PC-9 (cell line): ENCODE data around the gene TSPOAP1. TPM values are rescaled to one million over a fixed set of nuclear protein-coding genes. Genes with fewer than 3 reads are reported as not detected.

Source experiments
- BruUV-seq: library from RNA; stranded (reverse); fragments of 400-500 nt; replicated peaks from 2 replicates; lab custom pipeline; 2021; lab: Mats Ljungman, UMichigan
- CTCF ChIA-PET: fragments of 300-600 bp; sonication (Branson Sonifier 250); formaldehyde crosslinking; loops from one replicate; lab custom pipeline; 2022; ENCODE audit warnings: antibody characterized with exemption; lab: Charles Lee
- POLR2A ChIA-PET: fragments of 300-600 bp; sonication (Branson Sonifier 250); formaldehyde crosslinking; loops from one replicate; lab custom pipeline; 2022; ENCODE audit warnings: antibody characterized with exemption; ENCODE audit not compliant: unreplicated experiment; lab: Charles Lee
- DNase-seq, 2 experiments: peaks; one replicate each; pipeline versions ENCODE4 v3.0.0 to v3.0.0-alpha.2; 2015 to 2022; ENCODE audit warnings: mixed read lengths in 1 of 2
- H2AFZ ChIP-seq: fragments of 200-600 bp; sonication (generic); 2 replicates; pipeline ENCODE4 v1.8.1; 2017; ENCODE audit warnings: antibody characterized with exemption
- H3F3A ChIP-seq: fragments of 200-600 bp; sonication (generic); 2 replicates; pipeline ENCODE4 v1.8.1; 2017; ENCODE audit warnings: antibody characterized with exemption, mild to moderate bottlenecking, low read depth; ENCODE audit not compliant: insufficient read depth
- H3K27ac ChIP-seq: fragments of 200-600 bp; sonication (generic); 2 replicates; pipeline ENCODE4 v1.6.1; 2016; ENCODE audit warnings: mixed run types
- H3K27me3 ChIP-seq: fragments of 200-600 bp; sonication (generic); 2 replicates; pipeline ENCODE4 v1.6.1; 2016; ENCODE audit warnings: low read depth, mixed run types; ENCODE audit not compliant: insufficient read depth
- H3K36me3 ChIP-seq: fragments of 200-600 bp; sonication (generic); 2 replicates; pipeline ENCODE4 v1.6.1; 2016; ENCODE audit warnings: low read depth, mixed run types
- H3K4me1 ChIP-seq: fragments of 200-600 bp; sonication (generic); replicated peaks from 2 replicates; pipeline ENCODE4 v1.6.1; 2016; ENCODE audit warnings: mixed run types; ENCODE audit not compliant: insufficient read depth
- H3K4me2 ChIP-seq: fragments of 200-600 bp; sonication (generic); 2 replicates; pipeline ENCODE4 v1.6.1; 2017; ENCODE audit warnings: mixed run types
- H3K4me3 ChIP-seq: fragments of 200-600 bp; sonication (generic); 2 replicates; pipeline ENCODE4 v1.6.1; 2016; ENCODE audit warnings: mixed run types
- H3K79me2 ChIP-seq: fragments of 200-600 bp; sonication (generic); 2 replicates; pipeline ENCODE4 v1.6.1; 2017; ENCODE audit warnings: low read depth, mixed run types
- H3K9me2 ChIP-seq: fragments of 200-600 bp; sonication (generic); 2 replicates; pipeline ENCODE4 v1.8.1; 2017; ENCODE audit warnings: mild to moderate bottlenecking; ENCODE audit not compliant: insufficient read depth
- H3K9me3 ChIP-seq: fragments of 200-600 bp; sonication (generic); 2 replicates; pipeline ENCODE4 v1.8.1; 2016; ENCODE audit warnings: low read depth; ENCODE audit not compliant: insufficient read depth
- H4K20me1 ChIP-seq: fragments of 200-600 bp; sonication (generic); 2 replicates; pipeline ENCODE4 v1.8.1; 2017; ENCODE audit not compliant: insufficient read depth
- CTCF ChIP-seq: fragments of 200-600 bp; sonication (generic); conservative IDR thresholded peaks from 2 replicates; pipeline ENCODE4 v1.6.1; 2017; ENCODE audit warnings: mixed run types, antibody characterized with exemption, mild to moderate bottlenecking, moderate library complexity
- EZH2 ChIP-seq: fragments of 200-600 bp; sonication (generic); IDR thresholded peaks from 2 replicates; pipeline ENCODE4 v1.8.0; 2017; ENCODE audit warnings: antibody characterized with exemption, low read depth
- intact Hi-C: fragments of 100-400 bp; cut with micrococcal nuclease; formaldehyde crosslinking; loops from one replicate; pipeline ENCODE4 v1.10.0; 2022; ENCODE audit not compliant: unreplicated experiment
- total RNA-seq: library from RNA; stranded (reverse); gene quantifications from 2 replicates; pipeline ENCODE4 v1.2.3, GENCODE V29; 2021

Gene TSPOAP1
- total RNA-seq, 1 experiment from 2014 or later, result 0.15 TPM

GRCh38 chr17:58345500-58345899 is 16.9 kb upstream of the TSPOAP1 start:
- Histone ChIP-seq H3F3A (peaks cover 2% of the 10 kb centered on the region; the same call in 1 of the 2 replicates), H3K4me1 (no peaks in the 10 kb centered on the region), H3K79me2 (no peaks in the 10 kb centered on the region), H3K4me3 (no peak overlapping the region), H3K4me2 (no peak overlapping the region), H2AFZ (no peak overlapping the region), H4K20me1 (peaks cover 3% of the 10 kb centered on the region; the same call in 1 of the 2 replicates), H3K36me3 (peaks cover 29% of the 10 kb centered on the region; the same call in 1 of the 2 replicates), H3K9me2 (no peaks in the 10 kb centered on the region), H3K27me3 (no peaks in the 10 kb centered on the region), H3K27ac (no peak overlapping the region), H3K9me3 (no peaks in the 10 kb centered on the region)
- CTCF ChIA-PET, result no interaction called here
- POLR2A ChIA-PET, result no interaction called here
- BruUV-seq, result no TSS peak
- DNase-seq, result no peak
- TF ChIP-seq CTCF, result no peak
- intact Hi-C loops, result no loop called here

- no peak for TF ChIP-seq CTCF
- no peak for TF ChIP-seq EZH2
- Histone ChIP-seq H4K20me1 (peaks cover 3% of the 10 kb centered on the region; the same call in 1 of the 2 replicates), H3K36me3 (peaks cover 29% of the 10 kb centered on the region; the same call in 1 of the 2 replicates), H3K4me3 (no peak overlapping the region), H3K9me2 (no peaks in the 10 kb centered on the region), H2AFZ (no peak overlapping the region), H3K27ac (no peak overlapping the region), H3K4me1 (no peaks in the 10 kb centered on the region), H3F3A (peaks cover 6% of the 10 kb centered on the region; the same call in 1 of the 2 replicates), H3K9me3 (no peaks in the 10 kb centered on the region), H3K4me2 (no peak overlapping the region), H3K79me2 (no peaks in the 10 kb centered on the region), H3K27me3 (no peaks in the 10 kb centered on the region)
- intact Hi-C loops, result no loop called here
- CTCF ChIA-PET, result interaction anchor here (0.6 kb wide), 1 partner anchor 11 kb away, joined by 3 read pairs; no protein-coding TSS in a partner anchor
- no peak for DNase-seq
- no TSS peak for BruUV-seq
- POLR2A ChIA-PET, result no interaction called here
These were observed 16.2 kb upstream of the TSPOAP1 start for GRCh38 chr17:58344791-58345157.

- ChIA-PET CTCF (interaction anchor here (0.6 kb wide), 2 partner anchors 11 to 511 kb away, joined by 3 read pairs; no protein-coding TSS in a partner anchor), POLR2A (no interaction called here)
- BruUV-seq, result no TSS peak
- H3K27ac ChIP-seq, result no peak overlapping the region
- no peak for TF ChIP-seq EZH2
- no peak for TF ChIP-seq CTCF
- no peaks in the 10 kb centered on the region for H3K4me1 ChIP-seq
- H3K4me2 ChIP-seq, result no peak overlapping the region
- no peaks in the 10 kb centered on the region for H3K9me3 ChIP-seq
- H3K27me3 ChIP-seq, result no peaks in the 10 kb centered on the region
- peaks cover 6% of the 10 kb centered on the region; the same call in 1 of the 2 replicates for H3F3A ChIP-seq
- no peaks in the 10 kb centered on the region for H3K9me2 ChIP-seq
- no peak overlapping the region for H2AFZ ChIP-seq
- intact Hi-C loops, result no loop called here
- H3K4me3 ChIP-seq, result no peak overlapping the region
- no peak for DNase-seq
- H3K79me2 ChIP-seq, result no peaks in the 10 kb centered on the region
- peaks cover 25% of the 10 kb centered on the region; the same call in 1 of the 2 replicates for H3K36me3 ChIP-seq
- H4K20me1 ChIP-seq, result peaks cover 3% of the 10 kb centered on the region; the same call in 1 of the 2 replicates
These were observed 15.6 kb upstream of the TSPOAP1 start for GRCh38 chr17:58344047-58344790.
